HepG2 (cell line): ENCODE data around the gene CFAP92. TPM values are rescaled to one million over a fixed set of nuclear protein-coding genes. Genes with fewer than 3 reads are reported as not detected.

ENCODE experiments used
- ATAC-seq: fragments of 200-7000 bp; cut with Tn5 transposase; 3 replicates; pipeline ENCODE4 v1.9.1; 2020; ENCODE audit warnings: mild to moderate bottlenecking, moderate library complexity
- BruUV-seq: library from RNA; stranded (reverse); fragments of 400-500 nt; replicated peaks from 2 replicates; lab custom pipeline; 2021; lab: Mats Ljungman, UMichigan
- CTCF ChIA-PET: fragments of 300-600 bp; formaldehyde crosslinking; extraction: SDS; loops from one replicate; lab custom pipeline; 2021; ENCODE audit warnings: low total read pairs, inconsistent platforms, low intra/inter-chr PET ratio; lab: Yijun Ruan, JAX
- POLR2A ChIA-PET: fragments of 350-600 bp; sonication (Branson Sonifier 250); formaldehyde crosslinking; loops from one replicate; lab custom pipeline; 2020; ENCODE audit warnings: antibody characterized with exemption, inconsistent platforms; lab: Yijun Ruan, JAX
- DNase-seq: peaks from one replicate; pipeline ENCODE4 v3.0.0-alpha.2; 2015; ENCODE audit warnings: low spot score
- FAIRE-seq: peaks from 3 replicates; lab custom pipeline; 2011; peaks lifted over from hg19 to GRCh38; lab: Jason Lieb, UNC
- H2AFZ ChIP-seq: one replicate; pipeline ENCODE4 v1.6.1; 2011; ENCODE audit warnings: low read length, inconsistent platforms
- H3K27ac ChIP-seq: fragments of 300-600 bp; 3 replicates; pipeline ENCODE4 v1.8.0; 2011; ENCODE audit warnings: mixed run types, mild to moderate bottlenecking, mixed read lengths, low read length, inconsistent platforms; ENCODE audit not compliant: insufficient read depth; ENCODE audit errors: extremely low read length
- H3K27me3 ChIP-seq, 2 experiments: fragments of 200-600 bp in 1 of 2; 2 replicates in 1 of 2; 3 replicates in 1 of 2; pipeline versions ENCODE4 v1.6.0 to v1.8.0; 2011; ENCODE audit warnings: low read length in 2 of 2, mild to moderate bottlenecking in 2 of 2, moderate library complexity in 2 of 2, inconsistent platforms in 1 of 2; ENCODE audit not compliant: insufficient read depth in 2 of 2, control insufficient read depth in 1 of 2
- H3K36me3 ChIP-seq, 2 experiments: fragments of 200-600 bp in 1 of 2; replicated peaks in 1 of 2; 2 replicates in 1 of 2; 3 replicates in 1 of 2; pipeline versions ENCODE4 v1.5.1 to v1.8.0; 2011; ENCODE audit warnings: low read length in 2 of 2, inconsistent platforms in 1 of 2; ENCODE audit not compliant: insufficient read depth in 2 of 2, control insufficient read depth in 1 of 2
- H3K4me1 ChIP-seq: 2 replicates; pipeline ENCODE4 v1.5.1; 2012; ENCODE audit warnings: low read length, inconsistent platforms; ENCODE audit not compliant: insufficient read depth
- H3K4me2 ChIP-seq: 2 replicates; pipeline ENCODE4 v1.6.0; 2011; ENCODE audit warnings: low read depth, low read length, inconsistent platforms
- H3K4me3 ChIP-seq, 3 experiments: fragments of 200-600 bp in 1 of 3; sonication (generic), shearing (Covaris generic) in 1 of 3; replicated peaks in 1 of 3; 2 replicates each; pipeline ENCODE4 v1.5.1; 2011 to 2016; ENCODE audit warnings: low read length in 3 of 3, inconsistent platforms in 2 of 3, low read depth in 2 of 3, mild to moderate bottlenecking in 2 of 3, control low read depth in 1 of 3, mixed read lengths in 1 of 3; ENCODE audit not compliant: insufficient read depth in 1 of 3
- H3K79me2 ChIP-seq: one replicate; pipeline ENCODE4 v1.6.1; 2011; ENCODE audit warnings: low read length, inconsistent platforms; ENCODE audit not compliant: insufficient read depth
- H3K9ac ChIP-seq: 2 replicates; pipeline ENCODE4 v1.6.0; 2011; ENCODE audit warnings: mild to moderate bottlenecking, low read depth, low read length, inconsistent platforms; ENCODE audit not compliant: insufficient read depth
- H3K9me3 ChIP-seq: 2 replicates; pipeline ENCODE4 v1.5.1; 2012; ENCODE audit warnings: mild to moderate bottlenecking, low read length
- H4K20me1 ChIP-seq: 2 replicates; pipeline ENCODE4 v1.6.0; 2011; ENCODE audit warnings: inconsistent platforms, mild to moderate bottlenecking, low read length, moderate library complexity; ENCODE audit not compliant: insufficient read depth
- ATAD3A ChIP-seq: sonication (generic); formaldehyde crosslinking; IDR thresholded peaks from 2 replicates; pipeline ENCODE4 v1.4.0; 2020; ENCODE audit warnings: missing genetic modification reagents
- GTF2F1 ChIP-seq: fragments of 150-350 bp; IDR thresholded peaks from 2 replicates; pipeline ENCODE4 v1.6.1; 2014; ENCODE audit warnings: low read length
- MED1 ChIP-seq: sonication (generic); formaldehyde crosslinking; IDR thresholded peaks from 2 replicates; pipeline ENCODE4 v1.4.0; 2020; ENCODE audit warnings: missing genetic modification reagents
- REL ChIP-seq: sonication (generic); formaldehyde crosslinking; conservative IDR thresholded peaks from 2 replicates; pipeline ENCODE4 v1.8.0; 2022; ENCODE audit warnings: mild to moderate bottlenecking, missing genetic modification reagents, moderate library complexity
- U2AF1 ChIP-seq: fragments of 200-400 bp; formaldehyde crosslinking; optimal IDR thresholded peaks from 2 replicates; pipeline ENCODE3; 2017; ENCODE audit warnings: mild to moderate bottlenecking, low read depth, low read length
- ZKSCAN1 ChIP-seq: fragments of 150-350 bp; IDR thresholded peaks from 2 replicates; pipeline ENCODE4 v1.6.1; 2014; ENCODE audit warnings: low read length
- ZNF329 ChIP-seq: sonication (generic); formaldehyde crosslinking; IDR thresholded peaks from 2 replicates; pipeline ENCODE4 v1.9.0; 2021; ENCODE audit warnings: low read depth, mild to moderate bottlenecking, missing genetic modification reagents
- ZNF367 ChIP-seq: sonication (generic); formaldehyde crosslinking; IDR thresholded peaks from 2 replicates; pipeline ENCODE4 v1.4.0; 2020; ENCODE audit warnings: missing genetic modification reagents, borderline replicate concordance
- ZNF496 ChIP-seq: sonication (generic); formaldehyde crosslinking; IDR thresholded peaks from 2 replicates; pipeline ENCODE4 v1.8.1; 2023; ENCODE audit warnings: mild to moderate bottlenecking, moderate library complexity, missing genetic modification reagents; ENCODE audit not compliant: insufficient replicate concordance
- ZNF562 ChIP-seq: sonication (generic); formaldehyde crosslinking; IDR thresholded peaks from 2 replicates; pipeline ENCODE4 v1.8.0; 2022; ENCODE audit warnings: missing genetic modification reagents, borderline replicate concordance
- ZSCAN31 ChIP-seq: sonication (generic); formaldehyde crosslinking; IDR thresholded peaks from 2 replicates; pipeline ENCODE4 v1.5.0; 2020; ENCODE audit warnings: low read depth, mild to moderate bottlenecking, missing genetic modification reagents
- WGBS: methylation state at CpG from one replicate; pipeline ENCODE4 v1.1.6; 2017; ENCODE audit warnings: low lambda C conversion rate; 5-methylcytosine and 5-hydroxymethylcytosine counted together
- in situ Hi-C: cut with HindIII; loops from 2 replicates; pipeline ENCODE4 v1.10.0; 2017; ENCODE audit warnings: low pct_unique_long_range_greater_than_20kb; ENCODE audit not compliant: extremely low pct_ligation_motif_present
- intact Hi-C: fragments of 100-400 bp; cut with micrococcal nuclease; formaldehyde crosslinking; loops from one replicate; pipeline ENCODE4 v1.10.0; 2022; ENCODE audit not compliant: unreplicated experiment
- polyA plus RNA-seq, 8 experiments: library from polyadenylated mRNA; depleted of rRNA in 3 of 8; stranded (reverse) in 7 of 8; unstranded in 1 of 8; fragments of >200 nt; fragmentation: Illumina TruSeq in 4 of 8; extraction: Trizol in 4 of 8; gene quantifications; 2 replicates each; pipeline versions ENCODE4 v1.2.1 to v1.2.3, GENCODE V29; 2011 to 2016; ENCODE audit warnings: low read depth in 4 of 8, missing spikeins in 1 of 8, mixed read lengths in 1 of 8; ENCODE audit not compliant: insufficient read depth in 1 of 8
- total RNA-seq, 5 experiments: library from RNA; depleted of rRNA; stranded (reverse); fragments of >200 nt; fragmentation: Illumina TruSeq; extraction: Trizol; gene quantifications; 2 replicates each; pipeline ENCODE4 v1.2.3, GENCODE V29; 2016; ENCODE audit warnings: low read depth in 1 of 5
- TF ChIP-seq, protein P1 (sequence below): sonication (generic); formaldehyde crosslinking; IDR thresholded peaks from 2 replicates; pipeline ENCODE4 v1.5.1; 2020; ENCODE audit warnings: mild to moderate bottlenecking, missing genetic modification reagents, borderline replicate concordance
- TF ChIP-seq, protein P2 (sequence below): sonication (generic); formaldehyde crosslinking; IDR thresholded peaks from 2 replicates; pipeline ENCODE4; 2020; ENCODE audit warnings: missing genetic modification reagents, mild to moderate bottlenecking, borderline replicate concordance
- TF ChIP-seq, protein P3 (sequence below): sonication (generic); formaldehyde crosslinking; conservative IDR thresholded peaks from 2 replicates; pipeline ENCODE4 v1.4.0; 2020; ENCODE audit warnings: missing genetic modification reagents

CFAP92 gene
- total and polyA plus RNA-seq, 2 of the 13 experiments (the other 11 are each of a cell fraction or from before 2014, with no cell fraction given): 0.18 to 0.46 TPM

- no peaks in the 10 kb centered on the region for H4K20me1 ChIP-seq
- DNase-seq: no peak
- peak overlapping the region; percentile 95 for H3K9ac ChIP-seq
- no peaks in the 10 kb centered on the region for H3K9me3 ChIP-seq
- ChIA-PET POLR2A (interaction anchor here (1.0 to 1.4 kb wide), 5 partner anchors 12 to 304 kb away, joined by 3 to 5 read pairs (median 4); partner anchors contain the start of genes CNBP and RAB43), CTCF (no interaction called here)
- H3K4me3 ChIP-seq: peak overlapping the region; percentile 94 to 95 (median 94)
- H3K79me2 ChIP-seq: peaks cover 48% of the 10 kb centered on the region
- peak overlapping the region; percentile 25 for H2AFZ ChIP-seq
- BruUV-seq: TSS peak; percentile 75
- H3K4me1 ChIP-seq: peaks cover 40% of the 10 kb centered on the region
- intact Hi-C loops (loop anchor here (5.0 kb wide), 1 partner anchor 72 kb away; no protein-coding TSS in a partner anchor), in situ Hi-C loops (no loop called here)
- H3K4me2 ChIP-seq: peak overlapping the region; percentile 93
- H3K36me3 ChIP-seq: peaks cover 0 to 18% of the 10 kb centered on the region in 2 experiments; a peak in 2 of 5 replicates
- peak; percentile 42 for ATAC-seq
- whole genome bisulfite sequencing: 0% methylated on average over 5 of the region's 6 CpGs
- H3K27ac ChIP-seq: peak overlapping the region; percentile 79
- FAIRE-seq: no peak
- no peaks in the 10 kb centered on the region; a peak in 1 of 5 replicates for H3K27me3 ChIP-seq
- TF ChIP-seq, protein P1, sequence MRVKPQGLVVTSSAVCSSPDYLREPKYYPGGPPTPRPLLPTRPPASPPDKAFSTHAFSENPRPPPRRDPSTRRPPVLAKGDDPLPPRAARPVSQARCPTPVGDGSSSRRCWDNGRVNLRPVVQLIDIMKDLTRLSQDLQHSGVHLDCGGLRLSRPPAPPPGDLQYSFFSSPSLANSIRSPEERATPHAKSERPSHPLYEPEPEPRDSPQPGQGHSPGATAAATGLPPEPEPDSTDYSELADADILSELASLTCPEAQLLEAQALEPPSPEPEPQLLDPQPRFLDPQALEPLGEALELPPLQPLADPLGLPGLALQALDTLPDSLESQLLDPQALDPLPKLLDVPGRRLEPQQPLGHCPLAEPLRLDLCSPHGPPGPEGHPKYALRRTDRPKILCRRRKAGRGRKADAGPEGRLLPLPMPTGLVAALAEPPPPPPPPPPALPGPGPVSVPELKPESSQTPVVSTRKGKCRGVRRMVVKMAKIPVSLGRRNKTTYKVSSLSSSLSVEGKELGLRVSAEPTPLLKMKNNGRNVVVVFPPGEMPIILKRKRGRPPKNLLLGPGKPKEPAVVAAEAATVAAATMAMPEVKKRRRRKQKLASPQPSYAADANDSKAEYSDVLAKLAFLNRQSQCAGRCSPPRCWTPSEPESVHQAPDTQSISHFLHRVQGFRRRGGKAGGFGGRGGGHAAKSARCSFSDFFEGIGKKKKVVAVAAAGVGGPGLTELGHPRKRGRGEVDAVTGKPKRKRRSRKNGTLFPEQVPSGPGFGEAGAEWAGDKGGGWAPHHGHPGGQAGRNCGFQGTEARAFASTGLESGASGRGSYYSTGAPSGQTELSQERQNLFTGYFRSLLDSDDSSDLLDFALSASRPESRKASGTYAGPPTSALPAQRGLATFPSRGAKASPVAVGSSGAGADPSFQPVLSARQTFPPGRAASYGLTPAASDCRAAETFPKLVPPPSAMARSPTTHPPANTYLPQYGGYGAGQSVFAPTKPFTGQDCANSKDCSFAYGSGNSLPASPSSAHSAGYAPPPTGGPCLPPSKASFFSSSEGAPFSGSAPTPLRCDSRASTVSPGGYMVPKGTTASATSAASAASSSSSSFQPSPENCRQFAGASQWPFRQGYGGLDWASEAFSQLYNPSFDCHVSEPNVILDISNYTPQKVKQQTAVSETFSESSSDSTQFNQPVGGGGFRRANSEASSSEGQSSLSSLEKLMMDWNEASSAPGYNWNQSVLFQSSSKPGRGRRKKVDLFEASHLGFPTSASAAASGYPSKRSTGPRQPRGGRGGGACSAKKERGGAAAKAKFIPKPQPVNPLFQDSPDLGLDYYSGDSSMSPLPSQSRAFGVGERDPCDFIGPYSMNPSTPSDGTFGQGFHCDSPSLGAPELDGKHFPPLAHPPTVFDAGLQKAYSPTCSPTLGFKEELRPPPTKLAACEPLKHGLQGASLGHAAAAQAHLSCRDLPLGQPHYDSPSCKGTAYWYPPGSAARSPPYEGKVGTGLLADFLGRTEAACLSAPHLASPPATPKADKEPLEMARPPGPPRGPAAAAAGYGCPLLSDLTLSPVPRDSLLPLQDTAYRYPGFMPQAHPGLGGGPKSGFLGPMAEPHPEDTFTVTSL (CRISPR knock-in tag): no peak
- no peak for TF ChIP-seq GTF2F1
- no peak for TF ChIP-seq ZNF562
- no peak for TF ChIP-seq REL (CRISPR knock-in tag)
- no peak for TF ChIP-seq ATAD3A (CRISPR knock-in tag)
- no peak for TF ChIP-seq ZKSCAN1
- TF ChIP-seq, protein P2, sequence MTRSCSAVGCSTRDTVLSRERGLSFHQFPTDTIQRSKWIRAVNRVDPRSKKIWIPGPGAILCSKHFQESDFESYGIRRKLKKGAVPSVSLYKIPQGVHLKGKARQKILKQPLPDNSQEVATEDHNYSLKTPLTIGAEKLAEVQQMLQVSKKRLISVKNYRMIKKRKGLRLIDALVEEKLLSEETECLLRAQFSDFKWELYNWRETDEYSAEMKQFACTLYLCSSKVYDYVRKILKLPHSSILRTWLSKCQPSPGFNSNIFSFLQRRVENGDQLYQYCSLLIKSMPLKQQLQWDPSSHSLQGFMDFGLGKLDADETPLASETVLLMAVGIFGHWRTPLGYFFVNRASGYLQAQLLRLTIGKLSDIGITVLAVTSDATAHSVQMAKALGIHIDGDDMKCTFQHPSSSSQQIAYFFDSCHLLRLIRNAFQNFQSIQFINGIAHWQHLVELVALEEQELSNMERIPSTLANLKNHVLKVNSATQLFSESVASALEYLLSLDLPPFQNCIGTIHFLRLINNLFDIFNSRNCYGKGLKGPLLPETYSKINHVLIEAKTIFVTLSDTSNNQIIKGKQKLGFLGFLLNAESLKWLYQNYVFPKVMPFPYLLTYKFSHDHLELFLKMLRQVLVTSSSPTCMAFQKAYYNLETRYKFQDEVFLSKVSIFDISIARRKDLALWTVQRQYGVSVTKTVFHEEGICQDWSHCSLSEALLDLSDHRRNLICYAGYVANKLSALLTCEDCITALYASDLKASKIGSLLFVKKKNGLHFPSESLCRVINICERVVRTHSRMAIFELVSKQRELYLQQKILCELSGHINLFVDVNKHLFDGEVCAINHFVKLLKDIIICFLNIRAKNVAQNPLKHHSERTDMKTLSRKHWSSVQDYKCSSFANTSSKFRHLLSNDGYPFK (CRISPR knock-in tag): no peak
- no peak for TF ChIP-seq MED1
- TF ChIP-seq ZNF367 (CRISPR knock-in tag): no peak
- TF ChIP-seq ZNF329 (CRISPR knock-in tag): no peak
- no peak for TF ChIP-seq U2AF1
- TF ChIP-seq, protein P3, sequence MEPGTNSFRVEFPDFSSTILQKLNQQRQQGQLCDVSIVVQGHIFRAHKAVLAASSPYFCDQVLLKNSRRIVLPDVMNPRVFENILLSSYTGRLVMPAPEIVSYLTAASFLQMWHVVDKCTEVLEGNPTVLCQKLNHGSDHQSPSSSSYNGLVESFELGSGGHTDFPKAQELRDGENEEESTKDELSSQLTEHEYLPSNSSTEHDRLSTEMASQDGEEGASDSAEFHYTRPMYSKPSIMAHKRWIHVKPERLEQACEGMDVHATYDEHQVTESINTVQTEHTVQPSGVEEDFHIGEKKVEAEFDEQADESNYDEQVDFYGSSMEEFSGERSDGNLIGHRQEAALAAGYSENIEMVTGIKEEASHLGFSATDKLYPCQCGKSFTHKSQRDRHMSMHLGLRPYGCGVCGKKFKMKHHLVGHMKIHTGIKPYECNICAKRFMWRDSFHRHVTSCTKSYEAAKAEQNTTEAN (CRISPR knock-in tag): no peak
- TF ChIP-seq ZNF496 (CRISPR knock-in tag): no peak
- no peak for TF ChIP-seq ZSCAN31 (CRISPR knock-in tag)
These were observed 113.9 kb downstream of the CFAP92 start for GRCh38 chr3:128879991-128880390.
